Measurements from ENCODE around the gene PFKFB4. TPM values are rescaled to one million over a fixed set of nuclear protein-coding genes. Genes with fewer than 3 reads are reported as not detected.

PFKFB4 gene
- total RNA-seq, 2 experiments from 2014 or later = 21.6 to 24.9 TPM

GRCh38 chr3:48528754-48529153, 27.8 kb downstream of the PFKFB4 start:
- DNase-seq = no peak
- Mint-ChIP-seq H3K27ac (no peak overlapping the region), H3K9me3 (no peaks in the 10 kb centered on the region), H3K27me3 (no peaks in the 10 kb centered on the region), H3K36me3 (ENCODE audit: low read depth) (peaks cover 27% of the 10 kb centered on the region), H3K4me3 (no peak overlapping the region), H3K4me1 (peaks cover 9% of the 10 kb centered on the region)
- CTCF ChIA-PET = interaction anchor here (0.9 to 2.5 kb wide), 5 partner anchors 8 to 21 kb away, joined by 3 to 8 read pairs (median 6); no protein-coding TSS in a partner anchor
- POLR2A ChIA-PET = no interaction called here

DNA sequence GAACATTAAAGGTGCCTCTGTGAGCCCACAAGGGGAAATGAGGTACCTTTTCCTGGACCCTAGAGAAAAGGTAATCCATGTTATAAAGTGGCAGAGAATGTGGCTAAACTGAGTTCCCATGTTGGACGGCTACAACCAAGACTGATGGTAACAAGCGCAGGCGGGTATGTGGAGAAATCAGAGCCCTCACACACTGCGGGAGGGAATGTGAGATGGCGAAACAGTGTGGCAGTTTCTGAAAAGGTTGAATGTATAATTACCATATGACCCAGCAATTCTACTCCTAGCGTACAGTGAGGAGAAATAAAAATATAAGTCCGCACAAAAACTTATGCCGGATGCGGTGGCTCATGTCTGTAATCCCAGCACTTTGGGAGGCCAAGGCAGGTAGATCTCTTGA, 28.6 kb downstream of the PFKFB4 start:
- DNase-seq = no peak
- Mint-ChIP-seq H3K27me3 (no peaks in the 10 kb centered on the region), H3K4me1 (peaks cover 8% of the 10 kb centered on the region), H3K4me3 (no peak overlapping the region), H3K36me3 (ENCODE audit: low read depth) (peaks cover 24% of the 10 kb centered on the region), H3K27ac (no peak overlapping the region), H3K9me3 (no peaks in the 10 kb centered on the region)
- POLR2A ChIA-PET = no interaction called here
- CTCF ChIA-PET = interaction anchor here (0.9 to 2.5 kb wide), 4 partner anchors 9 to 21 kb away, joined by 3 to 8 read pairs (median 6); no protein-coding TSS in a partner anchor

DNA sequence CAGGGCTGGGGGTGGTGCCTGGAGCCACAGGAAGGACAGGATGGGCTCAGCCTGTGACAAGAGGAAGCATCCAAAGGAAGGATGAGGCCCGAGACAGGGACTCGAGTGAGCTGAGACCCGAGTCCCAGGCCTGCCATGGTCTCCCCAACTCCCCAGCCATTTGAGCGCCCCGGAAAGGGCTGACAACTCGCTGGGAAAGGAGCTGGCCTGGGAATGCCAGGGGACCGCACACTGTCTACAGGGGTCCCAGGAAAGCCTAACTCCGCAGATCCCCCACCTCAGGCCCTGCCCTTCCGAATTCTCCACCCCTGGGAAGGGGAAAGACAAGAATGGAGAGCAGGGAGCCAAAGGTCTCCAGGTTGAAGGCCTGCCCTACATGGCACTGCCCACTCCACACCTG, 31.6 kb downstream of the PFKFB4 start:
- Mint-ChIP-seq H3K9me3 (no peaks in the 10 kb centered on the region), H3K36me3 (ENCODE audit: low read depth) (peaks cover 21% of the 10 kb centered on the region), H3K4me1 (peaks cover 15% of the 10 kb centered on the region), H3K27me3 (no peaks in the 10 kb centered on the region), H3K27ac (no peak overlapping the region), H3K4me3 (no peak overlapping the region)
- ChIA-PET CTCF (interaction anchor here (1.2 to 1.3 kb wide), 2 partner anchors 11 to 89 kb away, joined by 3 to 4 read pairs; no protein-coding TSS in a partner anchor), POLR2A (no interaction called here)
- no peak for DNase-seq

GRCh38 chr3:48521635-48522034, 35.0 kb downstream of the PFKFB4 start:
- ChIA-PET CTCF (interaction anchor here (0.8 kb wide), 1 partner anchor 9 kb away, joined by 3 read pairs; no protein-coding TSS in a partner anchor), POLR2A (no interaction called here)
- Mint-ChIP-seq H3K9me3 (no peaks in the 10 kb centered on the region), H3K4me3 (no peak overlapping the region), H3K27ac (peak overlapping the region; percentile 25), H3K36me3 (ENCODE audit: low read depth) (peaks cover 9% of the 10 kb centered on the region), H3K4me1 (peaks cover 47% of the 10 kb centered on the region), H3K27me3 (no peaks in the 10 kb centered on the region)
- DNase-seq = no peak

DNA sequence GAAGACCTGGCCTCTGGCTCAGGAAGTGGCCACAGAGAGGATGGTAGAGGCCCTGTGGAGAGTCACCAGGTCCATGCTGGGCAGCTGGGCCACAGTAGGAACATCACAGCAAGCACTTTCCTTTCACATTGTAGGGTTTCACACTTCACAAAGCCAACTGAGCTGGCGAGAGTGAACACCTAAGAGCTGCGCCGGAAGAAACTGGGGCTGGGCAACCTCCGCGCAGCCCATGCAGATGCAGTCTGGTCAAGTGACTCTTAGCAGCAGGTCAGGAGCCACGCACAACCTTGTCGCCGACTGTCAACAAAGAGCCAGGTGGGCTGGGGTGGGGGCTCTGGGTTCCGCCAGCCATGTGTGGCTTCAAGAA, 37.3 kb downstream of the PFKFB4 start:
- H3K27ac Mint-ChIP-seq = peak overlapping the region; percentile 85
- CTCF ChIA-PET = interaction anchor here (0.6 to 1.5 kb wide), 4 partner anchors 8 to 107 kb away, joined by 3 to 6 read pairs (median 4); no protein-coding TSS in a partner anchor
- H3K36me3 Mint-ChIP-seq (ENCODE audit: low read depth) = peaks cover 6% of the 10 kb centered on the region
- peaks cover 65% of the 10 kb centered on the region for H3K4me1 Mint-ChIP-seq
- DNase-seq = no peak
- POLR2A ChIA-PET = no interaction called here
- H3K4me3 Mint-ChIP-seq = no peak overlapping the region
- no peaks in the 10 kb centered on the region for H3K27me3 Mint-ChIP-seq
- no peaks in the 10 kb centered on the region for H3K9me3 Mint-ChIP-seq

- Mint-ChIP-seq H3K9me3 (no peaks in the 10 kb centered on the region), H3K4me3 (no peak overlapping the region), H3K27ac (peak overlapping the region; percentile 85), H3K36me3 (ENCODE audit: low read depth) (peaks cover 7% of the 10 kb centered on the region), H3K4me1 (peaks cover 70% of the 10 kb centered on the region), H3K27me3 (no peaks in the 10 kb centered on the region)
- ChIA-PET CTCF (interaction anchor here (0.6 to 1.5 kb wide), 3 partner anchors 8 to 13 kb away, joined by 4 to 6 read pairs (median 5); no protein-coding TSS in a partner anchor), POLR2A (no interaction called here)
- peak; percentile 28 for DNase-seq
Observed at GRCh38 chr3:48518638-48519276, 37.8 kb downstream of the PFKFB4 start.

DNA sequence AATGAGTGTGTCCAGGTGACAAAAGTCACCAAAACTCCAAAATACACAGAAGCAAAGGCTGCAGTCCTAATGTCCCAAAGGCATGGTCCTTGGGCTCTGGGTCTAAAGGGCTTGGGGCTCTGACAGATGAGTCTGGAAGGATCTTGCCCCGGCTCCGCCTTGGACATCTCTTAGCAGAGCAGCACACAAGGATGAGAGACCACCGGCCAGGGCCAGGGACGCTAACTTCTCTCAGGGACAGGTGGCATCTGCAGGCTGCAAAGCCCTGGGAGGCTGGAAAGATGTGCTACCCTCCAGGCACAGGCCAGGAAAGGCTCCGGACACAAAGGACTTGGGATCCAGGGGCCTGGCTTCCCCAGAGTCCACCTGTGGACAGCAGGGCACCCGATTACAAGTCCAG, 38.5 kb downstream of the PFKFB4 start:
- ChIA-PET POLR2A (no interaction called here), CTCF (interaction anchor here (0.6 to 1.2 kb wide), 2 partner anchors 35 to 1441 kb away, joined by 3 to 4 read pairs; no protein-coding TSS in a partner anchor)
- H3K4me1 Mint-ChIP-seq = peaks cover 72% of the 10 kb centered on the region
- peaks cover 8% of the 10 kb centered on the region for H3K36me3 Mint-ChIP-seq (ENCODE audit: low read depth)
- DNase-seq = no peak
- H3K9me3 Mint-ChIP-seq = no peaks in the 10 kb centered on the region
- peak overlapping the region; percentile 85 for H3K27ac Mint-ChIP-seq
- no peaks in the 10 kb centered on the region for H3K27me3 Mint-ChIP-seq
- no peak overlapping the region for H3K4me3 Mint-ChIP-seq

DNA sequence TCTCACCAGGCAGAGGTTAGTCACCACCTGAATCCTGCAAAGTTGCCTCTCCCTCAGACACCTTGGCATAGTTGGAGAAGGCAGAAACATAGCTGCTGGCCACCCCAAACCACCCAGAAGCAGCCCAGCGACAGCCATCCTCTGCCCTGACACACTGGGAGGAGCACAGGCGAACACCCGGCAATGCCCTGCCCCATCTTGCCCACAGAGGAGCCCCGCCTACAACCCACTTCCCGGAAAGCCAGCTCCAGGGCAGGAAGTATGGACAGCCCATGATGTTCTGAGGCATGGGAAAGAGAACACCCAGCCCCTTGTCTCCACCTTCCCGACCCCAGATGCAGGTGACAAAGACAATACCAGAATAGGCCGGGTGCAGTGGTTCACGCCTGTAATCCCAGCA, 40.0 kb downstream of the PFKFB4 start:
- ChIA-PET POLR2A (no interaction called here), CTCF (interaction anchor here (0.9 to 1.0 kb wide), 2 partner anchors 81 to 505 kb away, joined by 3 to 4 read pairs; partner anchors contain the start of gene NDUFAF3)

GRCh38 chr3:48514431-48515227, 42.0 kb downstream of the PFKFB4 start:
- CTCF ChIA-PET = interaction anchor here (1.0 to 1.5 kb wide), 5 partner anchors 11 to 114 kb away, joined by 3 to 7 read pairs (median 3); partner anchors contain the start of genes PFKFB4 and SHISA5
- peaks cover 12% of the 10 kb centered on the region for H3K36me3 Mint-ChIP-seq (ENCODE audit: low read depth)
- DNase-seq = peak; percentile 79
- H3K27me3 Mint-ChIP-seq = peaks cover 3% of the 10 kb centered on the region
- H3K27ac Mint-ChIP-seq = peak overlapping the region; percentile 83
- POLR2A ChIA-PET = interaction anchor here (0.5 kb wide), 1 partner anchor 320 kb away, joined by 5 read pairs; no protein-coding TSS in a partner anchor
- peaks cover 77% of the 10 kb centered on the region for H3K4me1 Mint-ChIP-seq
- H3K4me3 Mint-ChIP-seq = peak overlapping the region; percentile 48
- H3K9me3 Mint-ChIP-seq = no peaks in the 10 kb centered on the region

More for the DNA sequence above, 40.0 kb downstream of the PFKFB4 start:
- peak; percentile 53 for DNase-seq
- Mint-ChIP-seq H3K4me1 (peaks cover 79% of the 10 kb centered on the region), H3K27me3 (no peaks in the 10 kb centered on the region), H3K9me3 (no peaks in the 10 kb centered on the region), H3K27ac (peak overlapping the region; percentile 79), H3K4me3 (peak overlapping the region; percentile 9), H3K36me3 (ENCODE audit: low read depth) (peaks cover 12% of the 10 kb centered on the region)

- Mint-ChIP-seq H3K9me3 (no peaks in the 10 kb centered on the region), H3K4me1 (peaks cover 66% of the 10 kb centered on the region), H3K27ac (no peak overlapping the region), H3K4me3 (no peak overlapping the region), H3K36me3 (ENCODE audit: low read depth) (peaks cover 8% of the 10 kb centered on the region), H3K27me3 (peaks cover 5% of the 10 kb centered on the region)
- CTCF ChIA-PET = interaction anchor here (0.7 to 1.8 kb wide), 3 partner anchors 18 to 243 kb away, joined by 3 to 6 read pairs (median 3); no protein-coding TSS in a partner anchor
- POLR2A ChIA-PET = no interaction called here
- no peak for DNase-seq
Observed at GRCh38 chr3:48511551-48511950, 45.1 kb downstream of the PFKFB4 start.

DNA sequence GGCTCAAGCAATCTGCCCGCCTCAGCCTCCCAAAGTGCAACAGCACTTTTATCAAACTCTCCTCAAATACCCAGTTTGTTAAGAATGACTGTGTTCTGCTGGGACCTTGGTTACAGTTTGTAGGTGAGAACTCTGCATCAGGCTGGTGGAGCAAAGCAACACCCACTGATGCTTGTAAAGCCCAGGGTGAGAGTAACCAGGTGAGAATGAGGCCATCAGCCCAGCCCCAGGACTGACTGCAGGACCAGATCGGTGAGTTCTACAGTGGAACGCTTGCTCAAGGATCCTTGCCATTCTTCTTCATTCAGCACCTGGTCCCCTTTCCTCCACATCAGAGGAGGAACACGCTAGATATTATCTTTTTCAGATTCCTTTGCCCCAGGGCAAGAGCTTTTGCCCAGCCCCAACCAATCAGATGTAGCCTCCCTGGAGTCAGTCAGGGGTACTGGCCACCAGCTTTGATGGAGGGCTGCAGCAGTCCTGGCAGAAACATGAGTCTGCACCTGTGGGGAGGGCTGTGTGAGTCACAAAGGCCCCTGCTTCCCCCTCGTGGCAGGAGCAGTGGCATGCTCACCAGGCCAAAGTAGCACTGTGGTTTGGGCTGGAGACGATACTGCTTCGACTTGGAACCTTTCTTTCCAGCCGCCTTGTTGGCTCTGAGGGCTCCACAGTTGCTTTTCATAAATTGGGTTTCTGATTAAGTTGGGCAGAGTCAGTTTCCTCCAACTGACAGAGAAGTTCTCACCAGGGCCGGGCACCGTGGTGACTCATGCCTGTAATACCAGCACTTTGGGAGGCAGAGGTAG, 49.1 kb downstream of the PFKFB4 start:
- Mint-ChIP-seq H3K27ac (peak overlapping the region; percentile 84), H3K4me1 (peaks cover 67% of the 10 kb centered on the region), H3K4me3 (peak overlapping the region; percentile 13), H3K9me3 (no peaks in the 10 kb centered on the region), H3K27me3 (peaks cover 5% of the 10 kb centered on the region), H3K36me3 (ENCODE audit: low read depth) (peaks cover 4% of the 10 kb centered on the region)
- peak; percentile 81 for DNase-seq
- CTCF ChIA-PET = interaction anchor here (0.6 to 2.0 kb wide), 9 partner anchors 22 to 127 kb away, joined by 3 to 6 read pairs (median 3); partner anchors contain the start of genes PLXNB1 and SLC26A6
- POLR2A ChIA-PET = no interaction called here

GRCh38 chr3:48505968-48506504, 50.6 kb downstream of the PFKFB4 start:
- H3K27ac Mint-ChIP-seq = peak overlapping the region; percentile 84
- H3K4me1 Mint-ChIP-seq = peaks cover 69% of the 10 kb centered on the region
- ChIA-PET CTCF (interaction anchor here (0.7 to 2.0 kb wide), 4 partner anchors 44 to 247 kb away, joined by 4 to 6 read pairs (median 6); partner anchors contain the start of gene SLC26A6), POLR2A (no interaction called here)
- H3K27me3 Mint-ChIP-seq = peaks cover 4% of the 10 kb centered on the region
- no peaks in the 10 kb centered on the region for H3K9me3 Mint-ChIP-seq
- no peak for DNase-seq
- H3K4me3 Mint-ChIP-seq = no peak overlapping the region
- peaks cover 7% of the 10 kb centered on the region for H3K36me3 Mint-ChIP-seq (ENCODE audit: low read depth)
